Umbilical cord (tissue), 2 donors: ENCODE data around the gene DHX40. TPM values are rescaled to one million over a fixed set of nuclear protein-coding genes. Genes with fewer than 3 reads are reported as not detected.
"Not testable (repeated sequence)": the region's sequence is repeated elsewhere in the genome, so short reads cannot be mapped to it uniquely, and the experiment has no call there.

ENCODE experiments used
- DNase-seq: peaks from one replicate; pipeline ENCODE4 v3.0.0-alpha.2; 2015; ENCODE audit warnings: low spot score
- total RNA-seq: library from RNA; depleted of rRNA; stranded (reverse); fragments of >200 nt; gene quantifications from one replicate; pipeline ENCODE4 v1.2.3, GENCODE V29; 2014; ENCODE audit warnings: low replicate concordance; ENCODE audit not compliant: insufficient read depth

Gene DHX40
- total RNA-seq, 1 donor from 2014 or later = 66.4 TPM

DNA sequence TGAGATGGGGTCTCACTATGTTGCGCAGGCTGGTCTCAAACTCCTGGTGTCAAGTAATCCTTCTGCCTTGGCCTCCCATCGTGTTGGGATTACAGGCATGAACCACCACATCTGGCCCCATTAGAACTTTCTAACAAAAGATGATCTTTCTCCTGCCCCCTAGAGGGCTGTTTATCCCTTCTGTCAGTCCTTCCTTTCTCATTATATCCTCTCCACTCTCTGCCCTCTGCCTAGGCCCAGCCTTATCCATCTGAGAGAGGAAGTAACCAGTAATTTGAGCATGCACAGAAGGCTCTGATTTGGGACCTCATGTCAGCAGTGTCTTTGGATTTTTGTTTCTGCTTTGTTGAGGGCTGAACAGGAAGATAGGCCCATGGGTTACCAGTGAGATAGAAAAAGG, 4.4 kb upstream of the DHX40 start:
- no peak for DNase-seq

DNA sequence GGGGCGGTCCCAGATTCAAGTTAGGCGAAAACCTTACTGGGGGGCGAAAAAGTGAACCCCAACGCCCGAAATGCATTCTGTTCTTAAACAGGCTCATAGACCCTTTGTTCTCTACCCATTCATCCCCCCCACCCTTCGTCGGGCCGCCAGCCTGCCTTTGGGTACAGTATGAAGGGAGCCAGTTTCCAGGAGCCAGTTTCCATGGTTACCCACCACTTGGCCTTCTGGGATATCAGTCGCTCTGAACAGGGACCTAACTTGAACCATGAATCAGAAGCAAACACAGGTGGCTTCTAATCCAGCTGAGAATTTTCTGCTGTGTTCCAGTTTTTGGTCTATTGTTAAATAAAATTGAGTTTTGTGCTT, 532 bp downstream of the DHX40 start:
- DNase-seq = peak; percentile 83

DNA sequence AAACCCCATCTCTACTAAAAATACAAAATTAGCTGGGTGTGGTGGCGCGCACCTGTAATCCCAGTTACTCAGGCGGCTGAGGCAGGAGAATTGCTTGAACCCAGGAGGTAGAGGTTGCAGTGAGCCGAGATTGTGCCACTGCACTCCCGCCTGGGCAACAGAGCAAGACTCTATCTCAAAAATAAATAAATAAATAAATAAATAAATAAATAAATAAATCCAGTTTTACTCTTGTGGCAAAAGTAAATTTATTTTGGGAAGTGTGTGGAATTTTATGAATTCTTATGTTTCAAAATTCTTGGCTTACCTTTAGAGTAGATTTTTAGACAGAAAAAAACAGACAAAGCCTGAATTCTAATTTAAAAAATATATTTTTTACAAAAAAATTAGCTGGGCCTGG, 3.7 kb downstream of the DHX40 start:
- not testable (repeated sequence) for DNase-seq

DNA sequence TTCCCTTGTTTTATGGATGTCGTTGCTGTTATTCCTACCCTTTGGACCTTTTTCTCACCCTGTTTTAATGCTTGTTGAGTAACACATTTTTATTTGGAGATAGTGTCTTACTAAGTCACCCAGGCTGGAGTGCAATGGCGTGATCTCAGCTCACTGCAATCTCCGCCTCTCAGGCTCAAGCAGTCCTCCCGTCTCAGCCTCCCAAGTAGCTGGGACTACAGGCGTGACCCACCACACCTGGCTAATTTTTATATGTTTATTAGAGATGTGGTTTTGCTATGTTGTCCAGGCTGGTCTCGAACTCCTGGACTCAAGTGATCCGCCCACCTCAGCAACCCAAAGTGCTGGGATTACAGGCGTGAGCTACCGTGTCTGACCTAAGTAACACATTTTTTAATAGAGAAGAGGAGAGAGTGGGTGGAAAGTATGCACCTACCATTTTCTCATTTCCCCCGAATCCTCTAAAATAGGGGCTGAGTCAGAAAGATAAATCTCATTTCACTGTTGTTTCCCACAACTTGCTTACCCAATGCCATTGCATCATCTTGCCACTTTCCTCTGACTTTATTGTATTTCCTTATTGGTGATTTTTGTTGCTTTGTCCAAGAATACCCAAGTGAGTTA, 7.0 kb downstream of the DHX40 start:
- DNase-seq = no peak

DNA sequence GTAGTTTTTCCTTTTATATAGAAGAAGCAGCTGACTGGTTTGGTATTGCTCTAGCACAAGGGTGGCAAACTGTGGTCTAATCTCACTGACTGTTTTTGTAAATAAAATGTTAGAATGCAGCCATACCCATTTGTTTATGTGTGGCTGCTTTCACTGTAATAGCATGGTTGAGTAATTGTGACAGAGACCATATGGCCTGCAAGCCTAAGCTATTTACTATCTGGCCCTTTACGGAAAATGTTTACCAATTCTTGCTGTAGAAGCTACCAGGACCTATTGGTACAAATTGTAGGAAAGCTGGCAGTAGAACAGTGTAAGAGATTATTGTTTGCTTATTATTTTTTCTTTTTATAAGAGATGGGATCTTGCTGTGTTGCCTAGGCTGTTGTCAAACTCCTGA, 18.8 kb downstream of the DHX40 start:
- DNase-seq = not testable (repeated sequence)

DNA sequence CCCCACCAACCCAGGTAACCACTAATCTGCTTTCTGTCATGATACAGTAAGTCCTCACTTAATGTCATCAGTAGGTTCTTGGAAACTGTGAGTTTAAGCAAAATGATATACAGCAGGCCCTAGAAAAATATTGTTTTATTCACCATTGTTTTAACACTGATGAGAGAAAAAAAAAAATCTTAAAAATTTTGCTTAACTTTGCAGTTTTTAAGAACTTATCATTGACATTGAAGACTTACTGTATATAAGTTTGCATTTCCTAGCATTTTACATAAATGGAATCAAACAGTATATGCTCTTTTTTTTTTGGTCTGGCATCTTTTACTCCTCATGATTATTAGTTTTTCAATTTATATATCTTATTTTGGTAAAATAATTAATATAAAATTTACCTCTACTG, 34.8 kb downstream of the DHX40 start:
- DNase-seq = no peak

DNA sequence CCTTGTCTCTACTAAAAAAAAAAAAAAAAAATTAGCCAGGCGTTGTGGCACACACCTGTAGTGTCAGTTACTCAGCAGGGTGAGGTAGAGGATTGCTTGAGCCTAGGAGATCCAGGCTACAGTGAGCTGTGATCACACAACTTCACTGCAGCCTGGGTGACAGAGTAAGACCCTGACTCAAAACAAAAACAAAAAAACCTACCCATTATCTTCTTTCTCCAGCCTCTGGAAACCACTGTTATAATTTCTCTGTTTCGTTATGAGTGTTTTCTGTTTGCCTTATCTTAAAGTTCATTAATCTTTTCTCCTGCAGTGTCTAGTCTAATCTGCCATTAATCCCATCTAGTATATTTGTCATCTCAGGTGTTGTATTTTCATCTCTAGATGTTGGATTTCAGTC, 35.7 kb downstream of the DHX40 start:
- DNase-seq = no peak

DNA sequence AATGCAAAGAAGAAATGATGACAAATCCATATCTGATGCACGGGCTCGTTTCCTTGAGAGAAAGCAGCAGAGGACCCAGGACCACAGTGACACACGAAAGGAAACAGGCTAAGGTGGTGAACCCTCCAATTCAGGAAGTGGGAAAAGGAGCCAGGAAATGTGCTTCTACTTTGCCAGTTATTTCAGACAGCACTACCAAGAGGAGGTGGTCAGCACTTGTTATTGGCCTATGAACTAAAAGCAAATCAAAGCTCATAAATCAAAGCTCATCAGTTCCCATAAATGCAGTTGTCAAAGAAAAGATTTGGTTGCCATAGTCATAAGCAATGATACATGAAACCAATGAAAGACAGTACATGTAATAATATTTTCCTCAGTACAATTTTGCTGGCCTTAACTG, 41.7 kb downstream of the DHX40 start:
- no peak for DNase-seq

DNA sequence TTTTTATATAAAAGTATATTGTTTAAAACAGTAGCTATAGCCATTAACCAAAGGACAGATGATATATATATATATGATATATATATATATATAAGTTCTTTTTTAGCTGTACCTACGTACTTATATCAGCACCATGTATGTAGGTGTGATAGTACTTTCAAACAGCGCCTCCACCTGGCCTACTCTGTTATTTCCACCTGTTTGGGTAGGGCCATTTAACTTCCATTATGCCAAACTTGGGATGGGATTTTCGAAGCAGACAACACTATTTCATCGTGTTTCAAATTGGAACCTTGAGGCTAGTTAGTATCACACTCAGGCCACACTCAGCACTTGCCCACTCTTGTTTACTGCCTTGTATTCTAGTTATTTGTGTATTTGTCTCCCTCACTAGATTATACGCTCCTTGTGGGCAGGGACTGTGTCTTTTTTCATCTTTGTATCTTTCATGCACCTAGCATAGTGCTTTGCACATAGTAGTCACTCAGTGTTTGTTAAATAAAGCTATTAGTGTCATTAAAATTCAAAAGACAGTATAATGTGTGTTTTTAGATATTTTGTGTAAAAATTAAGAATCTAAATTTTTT, 42.5 kb downstream of the DHX40 start:
- no peak for DNase-seq

DNA sequence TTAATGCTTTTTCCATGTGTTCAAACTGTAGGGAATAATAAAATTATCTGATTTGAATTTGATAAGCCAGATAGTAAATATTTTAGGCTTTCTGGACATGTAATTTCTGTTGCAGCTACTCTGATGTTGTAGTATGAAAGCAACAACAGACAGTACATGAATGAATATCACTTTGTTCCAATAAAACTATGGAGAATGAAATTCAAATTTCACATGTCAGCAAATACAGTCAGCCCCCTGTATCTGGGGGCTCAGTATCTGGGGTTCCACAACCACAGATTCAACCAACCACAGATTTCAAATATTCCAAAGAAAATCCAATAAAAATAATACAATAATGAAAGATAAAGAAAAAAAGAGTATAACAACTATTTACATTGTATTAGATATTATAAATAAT, 46.1 kb downstream of the DHX40 start:
- DNase-seq = no peak

DNA sequence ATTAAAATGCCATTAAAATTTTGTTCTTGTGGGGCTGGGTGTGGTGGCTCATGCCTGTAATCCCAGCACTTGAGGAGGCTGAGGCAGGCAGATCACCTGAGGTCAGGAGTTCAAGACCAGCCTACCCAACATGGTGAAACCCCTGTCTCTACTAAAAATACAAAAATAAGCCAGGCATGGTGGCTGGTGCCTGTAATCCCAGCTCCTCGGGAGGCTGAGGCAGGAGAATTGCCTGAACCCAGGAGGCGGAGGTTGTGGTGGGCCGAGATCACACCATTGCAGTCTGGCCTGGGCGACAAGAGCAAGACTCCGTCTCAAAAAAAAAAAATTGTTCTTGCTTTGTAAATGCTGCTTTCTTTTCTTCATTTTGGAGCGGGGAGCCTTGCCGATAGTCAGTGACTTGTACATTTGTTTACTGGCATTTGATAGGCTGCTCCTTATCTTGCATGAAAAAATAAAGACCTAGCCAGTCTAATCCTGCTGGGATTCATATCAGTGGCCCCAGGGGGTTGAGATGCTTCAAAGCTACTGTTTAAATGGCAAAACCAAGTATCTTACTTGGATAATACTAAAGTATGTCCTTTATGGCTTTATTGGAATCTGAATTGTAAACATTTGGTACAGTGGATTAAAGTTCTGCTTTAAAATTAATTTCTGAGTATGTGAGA, 51.0 kb downstream of the DHX40 start:
- peak; percentile 33 for DNase-seq

DNA sequence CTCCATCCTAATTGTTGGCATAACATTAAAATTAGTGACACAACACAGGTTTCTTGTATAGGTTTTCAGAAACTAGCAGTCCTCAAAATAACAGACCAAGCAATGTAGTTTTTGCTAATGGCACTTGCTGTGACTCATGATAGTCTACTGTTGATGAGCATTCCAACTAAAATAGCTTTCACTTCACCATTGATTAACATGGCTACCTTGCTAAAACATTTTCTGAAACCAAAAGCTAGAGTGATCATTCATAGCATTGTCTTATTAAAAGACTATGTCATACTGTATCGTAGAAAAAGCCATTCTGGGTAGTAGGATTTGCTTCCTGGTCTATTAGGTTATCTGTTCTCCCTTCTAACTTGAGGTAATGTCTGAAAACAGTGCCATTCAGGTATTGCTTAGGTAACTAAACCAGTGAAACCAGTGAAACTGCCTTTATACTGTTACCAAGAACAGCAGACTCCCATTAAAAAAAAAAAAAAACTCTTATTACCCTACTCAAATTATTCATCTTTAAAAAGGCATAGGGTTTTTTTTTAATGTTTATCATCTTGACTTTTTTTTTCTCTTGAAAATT, 51.8 kb downstream of the DHX40 start:
- DNase-seq = no peak

DNA sequence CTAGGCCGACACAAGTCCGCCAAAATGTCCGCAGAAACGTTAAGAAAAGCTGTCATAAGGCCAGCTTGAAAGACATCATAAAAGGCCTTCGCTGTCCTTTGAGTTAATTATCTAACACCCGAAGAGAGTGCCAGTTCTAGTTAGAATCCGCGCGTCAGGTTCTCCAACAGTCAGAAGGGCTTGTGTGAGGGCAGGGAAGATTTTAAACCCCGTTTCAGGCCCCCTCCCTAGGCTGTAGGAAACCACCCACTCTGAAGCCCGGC, 53.6 kb downstream of the DHX40 start:
- DNase-seq = no peak

DNA sequence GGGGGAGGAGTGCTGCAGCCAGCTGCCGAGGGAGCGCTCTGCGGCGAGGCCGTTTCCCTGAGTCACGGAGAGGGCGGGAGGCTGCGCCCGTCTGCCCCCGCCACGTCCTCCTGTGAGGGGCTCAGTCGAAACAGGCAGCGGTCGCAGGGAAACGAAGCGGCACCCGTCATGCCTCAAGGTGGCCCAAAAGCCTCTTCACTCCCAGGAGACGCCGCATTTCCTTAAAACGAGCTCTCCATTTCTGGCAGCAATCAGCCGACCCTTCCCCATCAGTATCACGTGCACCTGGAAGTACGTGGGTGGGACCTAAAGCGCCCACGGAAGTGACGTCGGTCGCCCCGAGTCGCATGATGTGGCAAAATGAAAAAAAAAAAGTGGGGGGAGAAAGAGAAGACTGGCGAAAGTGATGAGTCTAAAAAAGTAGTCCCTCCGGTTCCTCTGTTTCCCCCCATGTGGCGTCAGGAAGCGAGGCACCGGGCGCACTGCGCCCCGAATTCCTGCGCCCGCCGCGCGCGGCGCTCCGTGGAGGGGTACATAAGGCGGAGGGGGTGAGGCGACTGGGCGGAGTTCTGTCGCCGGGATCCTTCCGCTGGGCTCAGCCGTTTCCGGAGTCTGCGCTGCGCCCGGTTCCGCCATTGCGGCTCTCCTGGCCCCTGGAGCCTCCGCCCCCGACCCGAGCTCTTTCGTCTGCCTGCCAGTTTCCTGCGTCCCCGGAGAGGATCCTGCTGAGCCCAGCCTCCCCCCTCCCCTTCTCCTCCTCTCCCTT, 54.1 kb downstream of the DHX40 start, which contains the start of gene CLTC:
CLTC (plus strand) TSS at position 598 of the 766 bp plus-strand sequence. CDS start 237 bp downstream, outside the sequence.
- peak; percentile 99 for DNase-seq

DNA sequence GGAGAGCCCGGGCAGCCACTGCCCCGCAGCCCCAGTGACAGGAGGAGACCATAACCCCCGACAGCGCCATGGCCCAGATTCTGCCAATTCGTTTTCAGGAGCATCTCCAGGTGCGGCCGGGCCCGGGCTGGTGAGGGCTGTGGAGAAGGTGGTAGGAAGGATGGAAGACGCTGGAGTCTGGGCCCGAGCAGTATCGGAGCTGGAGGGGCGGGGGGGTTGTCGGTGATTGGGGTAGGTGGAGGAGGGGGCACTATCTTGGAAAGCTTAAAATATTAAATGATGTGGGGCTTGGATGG, 54.6 kb downstream of the DHX40 start:
- DNase-seq = no peak

DNA sequence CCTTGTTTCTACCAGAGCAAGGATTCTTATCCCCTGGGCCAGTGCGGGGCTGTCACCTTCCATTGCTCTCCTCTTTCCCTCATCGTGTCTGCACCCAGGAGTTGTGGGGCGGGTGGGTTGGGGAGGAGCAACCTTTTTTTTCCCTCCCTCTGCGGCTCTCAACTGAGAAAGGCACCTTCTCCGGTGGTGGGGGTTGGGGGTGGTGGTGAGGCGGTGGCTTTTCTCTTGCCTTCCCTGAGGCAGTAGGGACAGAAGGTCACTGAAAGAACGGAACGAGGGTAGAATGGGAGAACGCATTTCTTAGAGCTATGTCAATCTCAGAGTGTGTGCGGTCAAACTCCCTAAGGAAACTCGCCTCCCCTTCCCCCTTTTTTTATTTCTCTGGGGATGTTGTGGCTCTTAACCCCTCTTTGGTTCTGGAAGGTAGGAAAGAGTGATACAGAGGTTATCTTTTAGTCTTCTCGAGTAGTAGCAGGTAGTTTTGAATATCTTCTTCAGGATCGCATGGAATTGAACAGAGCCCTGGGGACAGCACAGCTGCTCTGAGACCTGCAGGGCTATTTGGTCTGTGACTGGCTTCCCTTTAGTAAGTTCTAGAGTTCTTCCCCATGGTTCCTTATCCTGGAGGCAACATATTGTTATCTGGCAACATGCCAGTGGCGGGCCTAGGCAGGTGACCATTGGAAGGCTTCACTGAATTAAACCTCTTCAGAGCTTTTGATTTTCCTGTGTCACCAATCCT, 55.3 kb downstream of the DHX40 start:
- peak; percentile 33 for DNase-seq

DNA sequence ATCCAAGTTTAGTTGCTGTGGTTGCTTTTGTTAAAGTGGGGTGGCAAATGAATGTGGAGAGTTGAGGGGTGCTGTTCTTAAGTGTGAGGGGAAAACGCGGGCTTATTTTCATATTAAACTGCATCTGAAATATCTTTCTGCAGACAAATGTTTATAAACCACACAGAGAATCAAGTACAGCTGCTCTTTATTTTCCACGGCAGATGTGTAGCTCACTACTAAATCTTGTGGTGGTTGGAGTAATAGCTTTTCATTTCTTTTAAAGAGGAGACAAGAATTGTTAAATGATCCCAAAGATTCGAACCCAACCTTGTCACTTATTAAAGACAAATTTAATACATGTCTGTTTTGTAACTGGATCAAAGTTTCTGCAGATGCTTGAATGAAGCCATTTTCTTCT, 56.4 kb downstream of the DHX40 start:
- DNase-seq = no peak

DNA sequence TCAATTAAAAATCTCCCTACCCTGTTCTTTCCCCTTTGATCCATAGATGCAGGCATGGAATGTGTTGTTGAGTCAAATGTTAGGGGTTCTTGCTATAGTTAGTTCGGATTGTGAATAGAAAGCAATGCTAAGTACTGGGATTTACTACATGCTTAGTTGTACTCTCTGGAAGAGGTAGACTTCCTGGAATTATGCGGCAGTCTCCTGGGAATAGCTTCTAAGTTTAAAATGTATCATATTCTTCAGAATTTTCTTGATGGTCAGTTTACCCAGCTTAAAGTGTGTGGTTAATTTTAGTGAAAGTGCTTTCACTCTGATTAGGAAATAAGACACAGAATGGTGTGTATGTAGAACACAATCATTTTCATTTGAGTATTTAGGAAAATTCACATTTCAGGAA, 57.7 kb downstream of the DHX40 start:
- DNase-seq = peak; percentile 26

DNA sequence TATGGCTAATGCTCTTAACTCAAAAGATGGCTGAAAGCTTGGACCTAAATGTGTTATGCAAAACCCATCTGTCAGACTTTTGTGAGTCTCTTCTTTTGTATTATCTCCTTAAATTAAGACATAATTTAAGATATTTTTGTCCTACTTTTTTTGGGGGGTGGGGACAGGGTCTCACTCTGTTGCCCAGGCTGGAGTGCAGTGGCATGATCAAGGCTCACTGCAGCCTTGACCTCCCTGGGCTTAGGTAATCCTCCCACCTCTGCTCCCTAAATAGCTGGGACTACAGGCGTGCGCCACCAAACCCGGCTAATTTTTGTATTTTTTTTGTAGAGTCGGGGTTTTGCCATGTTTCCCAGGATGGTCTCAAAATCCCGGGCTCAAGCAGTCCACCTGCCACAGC, 61.3 kb downstream of the DHX40 start:
- DNase-seq = no peak

DNA sequence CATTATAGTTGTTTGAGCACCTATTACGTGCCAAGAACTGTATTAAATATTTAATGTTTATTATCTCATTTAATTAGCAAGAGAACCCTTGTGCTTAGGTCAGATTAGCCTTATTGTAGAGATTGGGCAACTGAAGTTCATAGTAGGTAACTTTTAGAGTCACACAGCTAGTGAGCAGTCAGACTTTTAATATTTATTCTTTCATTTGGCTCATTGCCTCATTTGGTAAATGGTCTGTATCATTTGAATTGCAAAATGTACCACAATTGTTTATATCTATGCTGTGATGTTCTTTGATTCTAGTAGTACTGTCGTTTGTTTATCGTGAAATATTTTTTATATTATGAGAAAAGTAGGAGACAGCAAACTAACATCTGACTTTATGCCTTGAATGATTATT, 61.9 kb downstream of the DHX40 start:
- DNase-seq = no peak

DNA sequence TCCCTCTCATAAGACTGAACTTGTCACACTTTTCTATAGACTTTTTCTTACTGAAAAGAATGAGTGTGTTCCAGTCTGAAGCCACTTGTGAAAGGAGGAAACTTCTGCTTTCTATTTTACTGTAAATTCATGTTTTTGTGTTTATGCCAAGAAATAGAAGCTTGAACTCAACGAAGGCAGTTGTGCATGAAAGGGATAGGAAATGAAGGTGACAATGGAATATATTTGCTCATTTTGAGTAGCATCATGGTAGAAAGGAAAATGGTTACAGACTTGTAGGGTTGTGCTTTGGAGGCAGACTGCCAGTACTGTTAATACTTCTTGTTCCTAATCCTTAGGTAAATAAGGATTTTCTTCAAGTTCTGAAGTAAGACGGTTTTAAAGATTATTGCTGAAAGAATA, 62.4 kb downstream of the DHX40 start:
- DNase-seq = no peak

DNA sequence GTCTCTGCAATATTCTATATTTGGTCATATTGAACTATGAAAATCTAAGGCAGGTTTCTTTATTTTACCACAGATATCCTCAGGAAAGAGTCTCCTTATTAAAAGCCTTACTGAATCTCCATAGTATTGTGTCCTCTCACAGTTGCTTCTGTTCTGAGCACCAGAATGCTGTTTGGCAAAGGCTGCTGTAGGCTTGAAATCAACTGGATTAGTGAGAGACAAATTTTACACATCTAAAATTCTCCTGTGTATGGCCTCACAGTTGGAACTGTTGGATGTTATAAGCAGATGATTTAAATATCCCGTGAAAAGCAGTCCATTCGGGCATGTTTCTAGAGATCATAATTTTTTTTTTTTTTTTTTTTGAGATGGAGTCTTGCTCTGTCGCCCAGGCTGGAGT, 63.8 kb downstream of the DHX40 start:
- DNase-seq = no peak
